ENCODE data around the gene THAP3. TPM values are rescaled to one million over a fixed set of nuclear protein-coding genes. Genes with fewer than 3 reads are reported as not detected.
"Not testable (repeated sequence)": the region's sequence is repeated elsewhere in the genome, so short reads cannot be mapped to it uniquely, and the experiment has no call there.

The THAP3 gene
- total and polyA plus RNA-seq, 12 donors, result 11.1 to 65.6 (median 36.0) TPM

- WGBS, 4 donors, result 60 to 82% (median 75%) methylated on average over 5 to 16 of the region's 16 CpGs
- no peaks in the 10 kb centered on the region for H3K27me3 ChIP-seq
- H3K4me1 ChIP-seq (replicated peaks in 1 of 2), result no peaks in the 10 kb centered on the region
- DNase-seq, result no peak
- TF ChIP-seq POLR2A (IDR thresholded peaks at IDR 0.05) (no peak), CTCF (IDR thresholded peaks at IDR 0.05) (no peak)
- no peak overlapping the region for H3K27ac ChIP-seq
- H3K9me3 ChIP-seq (replicated peaks in 1 of 3), result no peaks in the 10 kb centered on the region
- intact Hi-C loops (cut with DNase I), result no loop called here
- peaks cover 0 to 94% of the 10 kb centered on the region in 2 donors for H3K36me3 ChIP-seq (replicated peaks in 1 of 2)
- H3K4me3 ChIP-seq, result no peak overlapping the region
Observed at GRCh38 chr1:6635910-6636760, 11.5 kb downstream of the THAP3 start.

- H3K4me1 ChIP-seq (replicated peaks in 1 of 2); intact Hi-C loops (cut with DNase I); DNase-seq; H3K27me3 ChIP-seq; H3K4me3 ChIP-seq; H3K27ac ChIP-seq; H3K9me3 ChIP-seq (replicated peaks in 1 of 3): not testable (repeated sequence)
- WGBS, 4 donors, result 83 to 97% (median 94%) methylated on average over 4 to 6 of the region's 6 CpGs
- H3K36me3 ChIP-seq (replicated peaks in 1 of 2), result peaks cover 0 to 89% of the 10 kb centered on the region in 2 donors
Observed at GRCh38 chr1:6636778-6637177, 12.1 kb downstream of the THAP3 start.

- Histone ChIP-seq H3K27me3 (no peaks in the 10 kb centered on the region), H3K9me3 (replicated peaks in 1 of 3) (no peaks in the 10 kb centered on the region), H3K4me3 (no peak overlapping the region), H3K4me1 (replicated peaks in 1 of 2) (no peaks in the 10 kb centered on the region), H3K27ac (peak overlapping the region in 1 of 5 donors; percentile 38), H3K36me3 (replicated peaks in 1 of 2) (peaks cover 0 to 88% of the 10 kb centered on the region in 2 donors)
- TF ChIP-seq CTCF (IDR thresholded peaks at IDR 0.05) (no peak), POLR2A (IDR thresholded peaks at IDR 0.05) (no peak)
- intact Hi-C loops (cut with DNase I), result no loop called here
- no peak for DNase-seq
- WGBS, 4 donors, result 87 to 94% (median 90%) methylated on average over 3 to 9 of the region's 9 CpGs
Observed at GRCh38 chr1:6637770-6638169, 13.1 kb downstream of the THAP3 start.

GRCh38 chr1:6638226-6638625 is 13.6 kb downstream of the THAP3 start:
- peak; percentile 68 to 92 (median 86) for DNase-seq
- Histone ChIP-seq H3K27ac (peak overlapping the region in 1 of 5 donors; percentile 38), H3K27me3 (no peaks in the 10 kb centered on the region), H3K9me3 (replicated peaks in 1 of 3) (no peaks in the 10 kb centered on the region), H3K4me3 (no peak overlapping the region), H3K36me3 (replicated peaks in 1 of 2) (peaks cover 0 to 88% of the 10 kb centered on the region in 2 donors), H3K4me1 (replicated peaks in 1 of 2) (no peaks in the 10 kb centered on the region)
- WGBS, 4 donors, result 39 to 70% (median 57%) methylated on average over 11 to 18 of the region's 18 CpGs
- TF ChIP-seq POLR2A (IDR thresholded peaks at IDR 0.05) (peak in 1 of 2 donors; percentile 32), CTCF (IDR thresholded peaks at IDR 0.05) (no peak)
- intact Hi-C loops (cut with DNase I), result no loop called here

GRCh38 chr1:6640867-6641266 is 16.2 kb downstream of the THAP3 start:
- H3K9me3 ChIP-seq (replicated peaks in 1 of 3); H3K4me3 ChIP-seq; H3K4me1 ChIP-seq (replicated peaks in 1 of 2); H3K27ac ChIP-seq; H3K27me3 ChIP-seq; DNase-seq: not testable (repeated sequence)
- intact Hi-C loops (cut with DNase I), result loop anchor here (10.0 kb wide), 1 partner anchor 156 kb away; no protein-coding TSS in a partner anchor
- H3K36me3 ChIP-seq (replicated peaks in 1 of 2), result peaks cover 0 to 87% of the 10 kb centered on the region in 2 donors
- 83 to 91% (median 87%) methylated on average over 3 of the region's 3 CpGs for WGBS, 4 donors

All from adrenal gland (tissue), 12 donors.